K562 (cell line): Measurements from ENCODE around the gene INHBC.

Experiments
- ATF6 ChIP-seq: sonication (generic); formaldehyde crosslinking; IDR thresholded peaks from 2 replicates; pipeline ENCODE4 v1.4.0; 2020; ENCODE audit warnings: mild to moderate bottlenecking, missing genetic modification reagents
- CEBPZ ChIP-seq: fragments of 150-350 bp; IDR thresholded peaks from 2 replicates; pipeline ENCODE4 v1.6.1; 2014; ENCODE audit warnings: low read depth, mild to moderate bottlenecking, low read length, borderline replicate concordance
- CTCF ChIP-seq, 3 experiments: IDR thresholded peaks in 2 of 3; conservative IDR thresholded peaks in 1 of 3; 2 replicates each; pipeline ENCODE4 v1.5.1; 2011 to 2012; ENCODE audit warnings: low read length in 3 of 3, mild to moderate bottlenecking in 3 of 3, control low read depth in 2 of 3, improper control_type of control experiment in 1 of 3, inconsistent platforms in 1 of 3, low read depth in 1 of 3, mixed read lengths in 1 of 3, moderate library complexity in 1 of 3; ENCODE audit not compliant: insufficient read depth in 2 of 3
- FOXP4 ChIP-seq: sonication (generic); formaldehyde crosslinking; IDR thresholded peaks from 2 replicates; pipeline ENCODE4 v1.8.0; 2022; ENCODE audit warnings: mild to moderate bottlenecking, missing genetic modification reagents, borderline replicate concordance
- KLF10 ChIP-seq: fragments of 250-450 bp; sonication (Bioruptor Pico); IDR thresholded peaks from 2 replicates; pipeline ENCODE4 v1.6.1; 2021; ENCODE audit warnings: matching md5 sums
- SMARCB1 ChIP-seq: IDR thresholded peaks from 2 replicates; pipeline ENCODE4 v1.6.1; 2011; ENCODE audit warnings: improper control_type of control experiment, low read depth; ENCODE audit not compliant: insufficient read length
- ZFP91 ChIP-seq: sonication (generic); formaldehyde crosslinking; IDR thresholded peaks from 2 replicates; pipeline ENCODE4 v1.8.0; 2022; ENCODE audit warnings: mild to moderate bottlenecking, missing genetic modification reagents

GRCh38 chr12:57450057-57450456, 15.5 kb downstream of the INHBC start:
- TF ChIP-seq SMARCB1 (no peak), CTCF (IDR thresholded peaks at IDR 0.05 in 2 of 3, conservative IDR thresholded peaks at IDR 0.05 in 1 of 3; ENCODE audit: insufficient read depth in 2 of 3, low read depth in 1 of 3, low read length in 3 of 3) (no peak), ZFP91 (no peak), ATF6 (CRISPR knock-in tag) (no peak), KLF10 (CRISPR knock-in tag) (no peak), CEBPZ (no peak), FOXP4 (CRISPR knock-in tag) (no peak)
